OCI-LY1 (cell line): ENCODE measurements around the gene CALU.

Experiments
- H2AFZ ChIP-seq: fragments of 200-600 bp; sonication (generic), shearing (Covaris generic); 2 replicates; pipeline ENCODE4 v1.6.0; 2014; ENCODE audit warnings: antibody characterized with exemption, mild to moderate bottlenecking, low read length
- H3F3A ChIP-seq: fragments of 200-600 bp; sonication (generic), shearing (Covaris generic); 2 replicates; pipeline ENCODE4 v1.6.0; 2014; ENCODE audit warnings: mild to moderate bottlenecking, antibody characterized with exemption, low read length, moderate library complexity; ENCODE audit not compliant: insufficient read depth
- H3K27ac ChIP-seq: fragments of 200-600 bp; sonication (generic); 2 replicates; pipeline ENCODE4 v1.5.1; 2014; ENCODE audit warnings: low read length, mixed run types, mild to moderate bottlenecking, low read depth; ENCODE audit not compliant: poor library complexity, severe bottlenecking
- H3K27me3 ChIP-seq: fragments of 200-600 bp; sonication (generic); 2 replicates; pipeline ENCODE4 v1.6.0; 2014; ENCODE audit warnings: antibody characterized with exemption, mild to moderate bottlenecking, low read length, moderate library complexity; ENCODE audit not compliant: insufficient read depth
- H3K36me3 ChIP-seq: fragments of 200-600 bp; sonication (generic); 2 replicates; pipeline ENCODE4 v1.6.1; 2014; ENCODE audit warnings: mild to moderate bottlenecking, antibody characterized with exemption, low read length, moderate library complexity, mixed read lengths; ENCODE audit not compliant: insufficient read depth
- H3K4me1 ChIP-seq: fragments of 200-600 bp; sonication (generic); 2 replicates; pipeline ENCODE4 v1.5.1; 2014; ENCODE audit warnings: mild to moderate bottlenecking, low read length, moderate library complexity; ENCODE audit not compliant: insufficient read depth, severe bottlenecking
- H3K4me2 ChIP-seq: fragments of 200-600 bp; sonication (generic), shearing (Covaris generic); 2 replicates; pipeline ENCODE4 v1.6.1; 2014; ENCODE audit warnings: low read length
- H3K4me3 ChIP-seq: fragments of 200-600 bp; sonication (generic); 2 replicates; pipeline ENCODE4 v1.5.1; 2014; ENCODE audit warnings: low read length, low read depth, mild to moderate bottlenecking, mixed read lengths; ENCODE audit not compliant: poor library complexity, severe bottlenecking
- H3K79me2 ChIP-seq: fragments of 200-600 bp; shearing (Covaris generic); 2 replicates; pipeline ENCODE4 v1.6.1; 2016; ENCODE audit warnings: mixed run types, low read length, mixed read lengths; ENCODE audit not compliant: insufficient read depth
- H3K9ac ChIP-seq: fragments of 200-600 bp; sonication (generic), shearing (Covaris generic); 2 replicates; pipeline ENCODE4 v1.6.1; 2014; ENCODE audit warnings: mild to moderate bottlenecking, low read length, mixed read lengths
- H3K9me2 ChIP-seq: fragments of 200-600 bp; sonication (generic), shearing (Covaris generic); 2 replicates; pipeline ENCODE4 v1.6.1; 2014; ENCODE audit warnings: low read depth, mild to moderate bottlenecking, low read length, mixed read lengths
- H3K9me3 ChIP-seq: fragments of 200-600 bp; shearing (Covaris generic); 2 replicates; pipeline ENCODE4 v1.6.1; 2014; ENCODE audit warnings: low read length, mixed read lengths
- H4K20me1 ChIP-seq: fragments of 200-600 bp; sonication (generic), shearing (Covaris generic); 2 replicates; pipeline ENCODE4 v1.6.0; 2016; ENCODE audit warnings: mild to moderate bottlenecking, low read length; ENCODE audit not compliant: insufficient read depth
- EZH2 ChIP-seq: fragments of 200-600 bp; sonication (generic), shearing (Covaris generic); IDR thresholded peaks from 2 replicates; pipeline ENCODE4 v1.8.0; 2017; ENCODE audit warnings: borderline replicate concordance, mixed run types, mild to moderate bottlenecking, antibody characterized with exemption, low read length, moderate library complexity, mixed read lengths
- TF ChIP-seq, protein P1 (sequence below): fragments of 200-600 bp; sonication (generic), shearing (Covaris generic); IDR thresholded peaks from 2 replicates; pipeline ENCODE4 v1.5.1; 2017; ENCODE audit warnings: mild to moderate bottlenecking, antibody characterized with exemption, low read length, moderate library complexity, mixed read lengths

CALU gene

DNA sequence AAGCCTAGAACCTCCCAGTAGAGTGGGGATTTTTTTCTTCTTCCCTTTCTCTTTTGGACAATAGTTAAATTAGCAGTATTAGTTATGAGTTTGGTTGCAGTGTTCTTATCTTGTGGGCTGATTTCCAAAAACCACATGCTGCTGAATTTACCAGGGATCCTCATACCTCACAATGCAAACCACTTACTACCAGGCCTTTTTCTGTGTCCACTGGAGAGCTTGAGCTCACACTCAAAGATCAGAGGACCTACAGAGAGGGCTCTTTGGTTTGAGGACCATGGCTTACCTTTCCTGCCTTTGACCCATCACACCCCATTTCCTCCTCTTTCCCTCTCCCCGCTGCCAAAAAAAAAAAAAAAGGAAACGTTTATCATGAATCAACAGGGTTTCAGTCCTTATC, 31.1 kb downstream of the CALU start:
- TF ChIP-seq EZH2: no peak
- TF ChIP-seq, protein P1, sequence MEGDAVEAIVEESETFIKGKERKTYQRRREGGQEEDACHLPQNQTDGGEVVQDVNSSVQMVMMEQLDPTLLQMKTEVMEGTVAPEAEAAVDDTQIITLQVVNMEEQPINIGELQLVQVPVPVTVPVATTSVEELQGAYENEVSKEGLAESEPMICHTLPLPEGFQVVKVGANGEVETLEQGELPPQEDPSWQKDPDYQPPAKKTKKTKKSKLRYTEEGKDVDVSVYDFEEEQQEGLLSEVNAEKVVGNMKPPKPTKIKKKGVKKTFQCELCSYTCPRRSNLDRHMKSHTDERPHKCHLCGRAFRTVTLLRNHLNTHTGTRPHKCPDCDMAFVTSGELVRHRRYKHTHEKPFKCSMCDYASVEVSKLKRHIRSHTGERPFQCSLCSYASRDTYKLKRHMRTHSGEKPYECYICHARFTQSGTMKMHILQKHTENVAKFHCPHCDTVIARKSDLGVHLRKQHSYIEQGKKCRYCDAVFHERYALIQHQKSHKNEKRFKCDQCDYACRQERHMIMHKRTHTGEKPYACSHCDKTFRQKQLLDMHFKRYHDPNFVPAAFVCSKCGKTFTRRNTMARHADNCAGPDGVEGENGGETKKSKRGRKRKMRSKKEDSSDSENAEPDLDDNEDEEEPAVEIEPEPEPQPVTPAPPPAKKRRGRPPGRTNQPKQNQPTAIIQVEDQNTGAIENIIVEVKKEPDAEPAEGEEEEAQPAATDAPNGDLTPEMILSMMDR: no peak
- Histone ChIP-seq H4K20me1 (no peaks in the 10 kb centered on the region), H3K9me2 (no peaks in the 10 kb centered on the region), H3K4me2 (no peak overlapping the region), H3K9me3 (no peaks in the 10 kb centered on the region), H3K4me3 (no peak overlapping the region), H3K4me1 (no peaks in the 10 kb centered on the region), H3K79me2 (no peaks in the 10 kb centered on the region), H2AFZ (no peak overlapping the region), H3K9ac (no peak overlapping the region), H3K36me3 (peaks cover 77% of the 10 kb centered on the region), H3K27me3 (no peaks in the 10 kb centered on the region), H3K27ac (no peak overlapping the region), H3F3A (no peaks in the 10 kb centered on the region)

DNA sequence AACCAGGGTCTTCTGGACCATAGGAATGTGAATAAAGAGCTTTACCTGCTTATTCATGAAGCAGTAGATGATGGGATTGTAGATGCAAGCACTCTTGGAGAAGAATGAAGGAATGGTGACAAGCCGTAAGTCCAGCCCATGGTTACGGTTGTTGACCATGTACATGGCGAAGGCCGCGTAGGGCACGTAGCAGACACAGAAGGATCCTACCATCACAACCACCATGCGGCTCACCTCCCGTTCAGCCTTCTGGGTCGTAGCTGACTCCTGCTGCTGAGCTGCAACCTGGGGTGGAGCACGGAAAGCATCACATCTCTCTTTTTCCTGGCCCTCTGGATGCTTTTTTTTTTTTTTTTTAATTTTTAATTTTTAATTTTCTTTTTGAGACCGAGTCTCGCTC, 34.4 kb downstream of the CALU start:
- peaks cover 14% of the 10 kb centered on the region for H3K9me3 ChIP-seq
- no peak overlapping the region for H2AFZ ChIP-seq
- no peaks in the 10 kb centered on the region for H3K9me2 ChIP-seq
- H3F3A ChIP-seq: no peaks in the 10 kb centered on the region
- H3K36me3 ChIP-seq: peaks cover 47% of the 10 kb centered on the region
- H3K4me3 ChIP-seq: no peak overlapping the region
- no peaks in the 10 kb centered on the region; the same call in 1 of the 2 replicates for H3K27me3 ChIP-seq
- no peaks in the 10 kb centered on the region for H4K20me1 ChIP-seq
- no peak overlapping the region for H3K4me2 ChIP-seq
- H3K9ac ChIP-seq: no peak overlapping the region
- no peak overlapping the region for H3K27ac ChIP-seq
- H3K4me1 ChIP-seq: no peaks in the 10 kb centered on the region
- TF ChIP-seq, protein P1: no peak
- no peak for TF ChIP-seq EZH2
- no peaks in the 10 kb centered on the region for H3K79me2 ChIP-seq

DNA sequence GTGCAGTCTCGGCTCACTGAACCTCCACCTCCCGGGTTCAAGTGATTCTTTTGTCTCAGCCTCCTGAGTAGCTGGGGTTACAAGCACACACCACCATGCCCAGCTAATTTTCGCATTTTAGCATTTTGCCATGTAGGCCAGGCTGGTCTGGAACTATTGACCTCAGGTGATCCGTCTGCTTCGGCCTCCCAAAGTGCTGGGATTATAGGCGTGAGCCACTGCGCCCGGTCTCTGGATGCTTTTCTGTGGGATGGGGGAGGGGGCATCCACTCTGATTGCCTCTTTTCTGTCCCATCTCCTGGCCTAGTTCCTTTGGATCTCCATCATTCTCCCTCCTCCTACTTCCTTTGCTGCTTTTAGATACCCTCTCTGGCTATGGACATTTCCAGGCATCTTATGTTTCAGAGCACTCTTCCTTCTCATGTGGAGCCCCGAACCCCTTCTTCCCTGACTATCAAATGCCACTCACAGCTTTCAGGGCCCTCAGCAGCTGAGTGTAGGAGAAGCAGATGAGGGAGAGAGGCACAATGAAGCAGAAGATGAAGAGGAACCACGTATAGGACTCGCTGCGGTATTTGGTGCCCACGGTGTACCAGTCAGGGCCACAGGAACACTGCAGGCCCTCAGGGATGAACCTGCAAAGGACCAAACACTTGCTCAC, 35.0 kb downstream of the CALU start:
- no peaks in the 10 kb centered on the region for H4K20me1 ChIP-seq
- peaks cover 41% of the 10 kb centered on the region for H3K36me3 ChIP-seq
- H3K27me3 ChIP-seq: no peaks in the 10 kb centered on the region; the same call in 1 of the 2 replicates
- TF ChIP-seq, protein P1: no peak
- no peak for TF ChIP-seq EZH2
- no peak overlapping the region for H3K9ac ChIP-seq
- H3K9me3 ChIP-seq: peaks cover 14% of the 10 kb centered on the region
- H2AFZ ChIP-seq: no peak overlapping the region
- no peak overlapping the region for H3K27ac ChIP-seq
- no peaks in the 10 kb centered on the region for H3K79me2 ChIP-seq
- no peak overlapping the region for H3K4me3 ChIP-seq
- H3F3A ChIP-seq: no peaks in the 10 kb centered on the region
- H3K9me2 ChIP-seq: no peaks in the 10 kb centered on the region
- no peak overlapping the region for H3K4me2 ChIP-seq
- no peaks in the 10 kb centered on the region for H3K4me1 ChIP-seq
